ENCODE results near the gene ARHGAP4.

The ARHGAP4 gene

GRCh38 chrX:153903238-153903980 lies 22.7 kb downstream of the ARHGAP4 start:
- no peak for DNase-seq

- DNase-seq, result no peak
These were observed 23.7 kb downstream of the ARHGAP4 start for GRCh38 chrX:153902385-153902784.

GRCh38 chrX:153901753-153902140 lies 24.3 kb downstream of the ARHGAP4 start:
- DNase-seq, result no peak

GRCh38 chrX:153900831-153901752 lies 25.0 kb downstream of the ARHGAP4 start:
- peak; percentile 57 for DNase-seq

DNA sequence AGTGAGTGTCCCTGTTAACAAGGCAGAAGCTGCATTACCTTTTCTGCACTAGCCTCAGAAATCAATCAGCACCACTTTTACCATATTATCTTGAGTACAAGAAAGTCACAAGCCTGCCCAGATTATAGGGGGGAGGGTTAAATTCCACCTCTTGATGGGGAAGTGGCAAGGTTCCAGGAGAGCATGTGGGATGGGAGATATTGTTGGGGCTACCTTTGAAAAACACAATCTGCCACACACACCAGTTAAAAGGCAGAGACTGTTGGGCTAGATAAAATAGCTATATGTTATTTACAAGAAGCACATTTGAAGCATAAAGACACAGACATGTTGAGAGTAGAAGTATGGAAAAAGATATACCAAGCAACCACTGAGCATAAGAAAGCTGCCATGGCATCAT lies 28.2 kb downstream of the ARHGAP4 start:
- no peak for DNase-seq

DNA sequence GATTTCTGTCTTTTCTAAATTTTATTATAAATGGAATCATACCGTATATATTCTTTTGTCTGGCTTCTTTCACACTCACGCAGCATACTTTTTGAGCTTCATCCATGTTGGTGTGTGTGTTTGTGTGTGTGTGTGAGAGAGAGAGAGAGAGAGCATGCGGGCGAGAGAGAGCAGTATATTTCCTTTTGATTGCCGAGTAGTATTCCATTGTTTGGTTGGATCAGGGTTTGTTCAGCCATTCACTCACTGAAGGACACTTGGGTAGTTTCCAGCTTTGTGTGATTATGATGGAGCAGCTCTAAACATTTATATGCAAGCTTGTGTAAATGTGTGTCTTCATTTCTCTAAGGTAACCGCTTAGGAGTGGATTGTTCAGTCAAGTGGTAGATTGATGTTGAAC lies 36.9 kb downstream of the ARHGAP4 start:
- DNase-seq, result no peak

- DNase-seq, result no peak
These were observed 37.7 kb downstream of the ARHGAP4 start for GRCh38 chrX:153888344-153888743.

DNA sequence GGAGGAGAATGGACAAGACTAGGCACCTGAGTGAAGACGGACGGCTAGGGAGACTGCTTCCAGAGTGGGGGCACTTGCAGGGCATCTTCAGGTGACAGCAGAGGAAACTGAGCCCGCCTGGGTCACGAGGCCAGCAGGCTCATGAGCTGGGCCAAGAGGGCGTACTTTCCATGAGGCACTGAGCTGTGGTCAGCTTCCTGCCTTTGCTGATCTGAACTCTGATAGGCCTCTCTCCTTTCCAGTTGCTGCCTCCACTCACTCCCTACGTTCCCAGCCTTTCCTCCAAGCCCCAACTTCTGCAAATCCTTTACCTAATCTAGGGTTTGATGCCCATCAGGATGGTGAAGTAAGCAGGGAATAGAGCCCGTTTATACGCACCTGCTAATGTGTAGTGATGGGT lies 38.7 kb downstream of the ARHGAP4 start:
- DNase-seq, result no peak

GRCh38 chrX:153886915-153887314 lies 39.1 kb downstream of the ARHGAP4 start:
- DNase-seq, result no peak

GRCh38 chrX:153885968-153886903 lies 39.8 kb downstream of the ARHGAP4 start, which contains the start of gene L1CAM:
Gene L1CAM, minus strand, starts transcription at chrX:153886173. Its CDS starts 10,337 bp downstream, at chrX:153875836.
- no peak for DNase-seq

GRCh38 chrX:153885208-153885787 lies 40.8 kb downstream of the ARHGAP4 start:
- DNase-seq, result no peak

- DNase-seq, result peak; percentile 59
These were observed 41.5 kb downstream of the ARHGAP4 start for GRCh38 chrX:153884590-153884989.

GRCh38 chrX:153884136-153884535 lies 41.9 kb downstream of the ARHGAP4 start:
- no peak for DNase-seq

DNA sequence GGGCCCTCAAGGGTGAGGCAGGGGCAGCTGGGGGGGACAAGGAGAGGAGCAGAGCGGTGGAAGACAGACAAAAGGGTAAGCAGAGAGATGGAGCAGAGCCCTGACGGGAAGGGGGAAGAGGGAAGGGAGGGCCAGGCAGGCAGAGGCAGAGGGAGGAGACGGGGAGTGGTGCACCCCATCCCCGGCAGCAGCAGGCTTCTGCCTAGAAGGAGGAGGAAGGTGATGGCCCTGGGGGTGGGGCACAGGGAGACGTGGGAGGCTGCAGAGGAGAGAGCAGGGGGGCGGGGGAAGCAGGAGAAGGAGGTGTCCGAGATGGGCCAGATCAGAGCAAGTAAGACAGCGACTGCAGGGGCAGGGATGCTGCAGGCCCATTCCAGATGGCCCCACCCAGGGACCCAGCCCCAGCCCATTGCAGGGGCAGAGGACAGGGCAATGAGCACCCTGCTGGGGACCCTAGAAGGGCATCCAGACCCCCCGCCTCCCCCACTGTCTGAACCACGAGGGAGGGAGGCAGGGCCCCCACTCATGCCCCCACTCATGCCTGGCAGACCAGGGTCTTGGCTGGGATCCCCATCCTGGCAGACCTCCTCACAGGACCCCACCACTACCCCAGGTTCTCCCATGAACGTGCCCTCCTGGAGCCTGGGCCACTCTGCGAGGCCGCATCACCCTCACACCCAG lies 42.8 kb downstream of the ARHGAP4 start:
- no peak for DNase-seq

GRCh38 chrX:153882557-153882956 lies 43.5 kb downstream of the ARHGAP4 start:
- no peak for DNase-seq

GRCh38 chrX:153882086-153882498 lies 44.0 kb downstream of the ARHGAP4 start:
- DNase-seq, result no peak

DNA sequence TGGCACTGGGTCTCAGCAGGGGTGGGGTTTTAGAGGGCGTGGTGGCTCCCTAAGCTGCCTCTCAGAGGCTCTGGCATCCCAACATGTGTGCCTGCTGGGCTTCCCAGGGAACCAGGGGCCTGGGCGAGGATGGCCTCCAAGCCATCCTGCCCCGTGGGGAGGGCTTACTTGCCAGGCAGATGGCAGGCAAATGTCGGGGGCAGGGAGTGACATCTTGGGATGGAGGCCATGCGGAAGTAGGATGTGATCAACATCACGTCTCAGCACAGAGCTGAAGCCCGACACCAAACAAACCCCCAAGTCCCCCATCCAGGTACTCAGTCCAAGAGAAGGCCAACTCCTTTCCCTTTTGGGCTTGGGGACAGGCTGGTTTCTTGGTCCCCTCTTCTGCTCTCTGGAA lies 44.8 kb downstream of the ARHGAP4 start:
- DNase-seq, result no peak

GRCh38 chrX:153880440-153880815 lies 45.6 kb downstream of the ARHGAP4 start:
- DNase-seq, result no peak

DNA sequence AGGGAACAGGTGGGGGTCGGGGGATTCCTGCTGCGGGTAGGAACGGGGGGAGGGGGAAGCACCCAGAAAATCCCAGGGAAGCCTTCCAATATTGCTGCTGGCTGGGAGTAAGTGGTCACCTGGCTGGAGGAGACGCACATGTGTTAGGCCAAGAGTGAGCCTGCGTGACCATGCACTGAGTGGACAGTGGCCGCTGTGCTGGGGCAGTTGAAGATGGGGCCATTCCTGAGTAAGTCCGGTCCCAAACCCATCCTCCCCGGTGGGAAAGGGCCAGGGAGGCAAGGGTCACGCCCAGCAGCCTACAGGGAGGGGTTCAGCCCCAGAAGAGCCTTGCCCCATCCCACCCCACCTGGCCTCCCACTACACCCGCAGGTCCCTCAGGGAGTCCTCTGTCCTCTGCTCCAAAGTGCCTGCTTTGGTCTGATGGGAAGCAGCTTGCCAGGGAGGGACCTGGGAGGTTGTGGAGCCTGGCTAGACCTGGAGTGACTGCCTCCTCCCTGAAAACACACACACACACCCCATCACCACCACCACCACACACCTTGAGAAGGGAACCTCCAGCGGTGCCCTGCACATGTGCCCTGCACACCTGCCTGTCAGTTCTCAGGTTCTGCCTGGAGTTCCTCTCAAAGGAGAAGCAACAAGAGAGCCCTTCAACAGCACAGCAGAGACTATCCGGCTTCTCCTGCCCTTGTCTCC lies 46.2 kb downstream of the ARHGAP4 start:
- DNase-seq, result no peak

DNA sequence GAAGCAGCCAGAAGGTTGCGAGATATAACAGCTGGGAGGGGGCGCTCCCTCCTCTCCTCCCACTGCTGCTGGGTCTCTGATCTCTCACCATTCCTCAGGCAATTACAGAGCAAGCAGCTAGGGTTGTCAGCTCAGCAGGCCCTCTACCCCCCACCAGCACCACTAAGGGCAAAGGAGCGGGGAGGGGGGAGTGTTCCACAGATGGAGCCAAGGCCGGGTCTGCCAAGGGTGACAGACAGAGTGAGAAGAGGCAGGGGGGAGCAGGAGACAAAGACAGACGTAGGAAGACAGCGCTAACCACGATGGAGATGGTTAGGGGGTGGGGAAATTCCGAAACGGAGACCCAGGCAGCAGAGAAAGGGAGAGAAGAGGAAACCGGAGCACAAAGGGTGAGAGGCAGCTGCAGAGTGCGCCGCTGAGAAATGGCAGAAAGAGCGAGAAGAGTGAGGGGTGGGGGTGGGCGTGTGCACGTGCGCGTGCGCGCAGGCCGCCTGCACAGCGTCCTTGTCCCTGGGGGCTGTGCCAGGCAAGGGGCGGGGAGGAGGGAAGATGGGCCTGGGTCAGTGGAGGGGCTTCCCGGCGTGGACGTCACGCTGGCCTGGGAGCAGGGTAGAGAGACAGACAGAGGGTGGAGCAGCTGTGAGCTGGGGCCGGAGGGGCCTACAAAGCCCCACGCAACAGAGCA lies 47.0 kb downstream of the ARHGAP4 start:
- peak; percentile 51 for DNase-seq

DNA sequence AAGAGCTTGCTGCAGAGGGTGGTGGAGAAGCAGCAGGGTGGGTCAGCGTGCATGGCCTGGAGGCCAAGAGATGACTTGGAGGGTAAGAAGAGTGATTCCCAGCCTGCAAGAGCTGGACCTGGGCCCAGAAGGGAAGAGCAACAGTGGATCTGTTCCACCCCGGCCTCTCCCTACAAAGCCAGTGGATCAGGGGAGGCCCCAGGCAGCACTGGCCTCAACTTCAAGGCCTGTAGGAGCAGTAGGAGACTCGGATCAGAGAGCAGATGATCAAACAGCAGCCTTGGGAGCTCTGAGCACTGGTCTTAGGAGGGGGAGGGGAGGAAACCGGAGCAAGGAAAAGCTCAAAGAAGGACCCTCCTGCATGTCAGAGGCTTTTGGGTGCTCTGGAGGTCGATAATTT lies 47.7 kb downstream of the ARHGAP4 start:
- DNase-seq, result no peak
